HepG2 (cell line): Measurements from ENCODE around the gene SNAI3. TPM values are rescaled to one million over a fixed set of nuclear protein-coding genes. Genes with fewer than 3 reads are reported as not detected.

Source experiments
- IRF1 ChIP-seq: sonication (generic); formaldehyde crosslinking; IDR thresholded peaks from 2 replicates; pipeline ENCODE4 v1.4.0; 2020; ENCODE audit warnings: low read depth, mild to moderate bottlenecking, missing genetic modification reagents
- KDM4B ChIP-seq: sonication (generic); formaldehyde crosslinking; IDR thresholded peaks from 2 replicates; pipeline ENCODE4 v1.4.0; 2020; ENCODE audit warnings: missing genetic modification reagents
- MATR3 ChIP-seq: sonication (generic); formaldehyde crosslinking; IDR thresholded peaks from 2 replicates; pipeline ENCODE4 v1.4.0; 2020; ENCODE audit warnings: missing genetic modification reagents
- MTA1 ChIP-seq: sonication (generic); formaldehyde crosslinking; IDR thresholded peaks from 2 replicates; pipeline ENCODE4 v1.4.0; 2020; ENCODE audit warnings: missing genetic modification reagents, mild to moderate bottlenecking, borderline replicate concordance
- ZNF18 ChIP-seq: sonication (generic); formaldehyde crosslinking; IDR thresholded peaks from 2 replicates; pipeline ENCODE4 v1.8.0; 2022; ENCODE audit warnings: mild to moderate bottlenecking, missing genetic modification reagents; ENCODE audit not compliant: insufficient replicate concordance
- ZNF318 ChIP-seq: sonication (generic); formaldehyde crosslinking; IDR thresholded peaks from 2 replicates; pipeline ENCODE4 v1.4.0; 2020; ENCODE audit warnings: mild to moderate bottlenecking, missing genetic modification reagents
- ZNF512B ChIP-seq: sonication (generic); formaldehyde crosslinking; IDR thresholded peaks from 2 replicates; pipeline ENCODE4 v1.5.1; 2020; ENCODE audit warnings: missing genetic modification reagents, mild to moderate bottlenecking, borderline replicate concordance
- ZNF605 ChIP-seq: sonication (generic); formaldehyde crosslinking; IDR thresholded peaks from 2 replicates; pipeline ENCODE4 v1.8.0; 2022; ENCODE audit warnings: mild to moderate bottlenecking, missing genetic modification reagents
- ZNF777 ChIP-seq: sonication (generic); formaldehyde crosslinking; IDR thresholded peaks from 2 replicates; pipeline ENCODE4 v1.4.0; 2020; ENCODE audit warnings: missing genetic modification reagents
- polyA plus RNA-seq, 8 experiments: library from polyadenylated mRNA; depleted of rRNA in 3 of 8; stranded (reverse) in 7 of 8; unstranded in 1 of 8; fragments of >200 nt; fragmentation: Illumina TruSeq in 4 of 8; extraction: Trizol in 4 of 8; gene quantifications; 2 replicates each; pipeline versions ENCODE4 v1.2.1 to v1.2.3, GENCODE V29; 2011 to 2016; ENCODE audit warnings: low read depth in 4 of 8, missing spikeins in 1 of 8, mixed read lengths in 1 of 8; ENCODE audit not compliant: insufficient read depth in 1 of 8
- total RNA-seq, 5 experiments: library from RNA; depleted of rRNA; stranded (reverse); fragments of >200 nt; fragmentation: Illumina TruSeq; extraction: Trizol; gene quantifications; 2 replicates each; pipeline ENCODE4 v1.2.3, GENCODE V29; 2016; ENCODE audit warnings: low read depth in 1 of 5
- TF ChIP-seq, protein P1 (sequence below): sonication (generic); formaldehyde crosslinking; IDR thresholded peaks from 2 replicates; pipeline ENCODE4 v1.4.0; 2020; ENCODE audit warnings: missing genetic modification reagents
- TF ChIP-seq, protein P2 (sequence below): sonication (generic); formaldehyde crosslinking; IDR thresholded peaks from 2 replicates; pipeline ENCODE4 v1.5.0; 2020; ENCODE audit warnings: missing genetic modification reagents
- TF ChIP-seq, protein P3 (sequence below): fragments of 450-650 bp; IDR thresholded peaks from 2 replicates; pipeline ENCODE4 v1.6.1; 2016

The SNAI3 gene
- total and polyA plus RNA-seq, 2 of the 13 experiments (the other 11 are each of a cell fraction or from before 2014, with no cell fraction given) = 0.09 to 0.18 TPM

GRCh38 chr16:88677721-88678120 lies 8.6 kb downstream of the SNAI3 start (continued):
- peak; percentile 38 for TF ChIP-seq ZNF18 (CRISPR knock-in tag)
- TF ChIP-seq IRF1 (CRISPR knock-in tag) = 0 out of 2 replicates have a peak, but pooled peaks have one; percentile 5
- TF ChIP-seq MATR3 (CRISPR knock-in tag) = no peak
- TF ChIP-seq, protein P1, sequence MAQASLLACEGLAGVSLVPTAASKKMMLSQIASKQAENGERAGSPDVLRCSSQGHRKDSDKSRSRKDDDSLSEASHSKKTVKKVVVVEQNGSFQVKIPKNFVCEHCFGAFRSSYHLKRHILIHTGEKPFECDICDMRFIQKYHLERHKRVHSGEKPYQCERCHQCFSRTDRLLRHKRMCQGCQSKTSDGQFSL = no peak
- TF ChIP-seq, protein P2, sequence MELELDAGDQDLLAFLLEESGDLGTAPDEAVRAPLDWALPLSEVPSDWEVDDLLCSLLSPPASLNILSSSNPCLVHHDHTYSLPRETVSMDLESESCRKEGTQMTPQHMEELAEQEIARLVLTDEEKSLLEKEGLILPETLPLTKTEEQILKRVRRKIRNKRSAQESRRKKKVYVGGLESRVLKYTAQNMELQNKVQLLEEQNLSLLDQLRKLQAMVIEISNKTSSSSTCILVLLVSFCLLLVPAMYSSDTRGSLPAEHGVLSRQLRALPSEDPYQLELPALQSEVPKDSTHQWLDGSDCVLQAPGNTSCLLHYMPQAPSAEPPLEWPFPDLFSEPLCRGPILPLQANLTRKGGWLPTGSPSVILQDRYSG (CRISPR knock-in tag) = no peak
- 0 out of 2 replicates have a peak, but pooled peaks have one; percentile 36 for TF ChIP-seq ZNF605 (CRISPR knock-in tag)
- no peak for TF ChIP-seq MTA1 (CRISPR knock-in tag)
- TF ChIP-seq ZNF512B (CRISPR knock-in tag) = 0 out of 2 replicates have a peak, but pooled peaks have one; percentile 38
- TF ChIP-seq ZNF777 (CRISPR knock-in tag) = no peak
- TF ChIP-seq, protein P3, sequence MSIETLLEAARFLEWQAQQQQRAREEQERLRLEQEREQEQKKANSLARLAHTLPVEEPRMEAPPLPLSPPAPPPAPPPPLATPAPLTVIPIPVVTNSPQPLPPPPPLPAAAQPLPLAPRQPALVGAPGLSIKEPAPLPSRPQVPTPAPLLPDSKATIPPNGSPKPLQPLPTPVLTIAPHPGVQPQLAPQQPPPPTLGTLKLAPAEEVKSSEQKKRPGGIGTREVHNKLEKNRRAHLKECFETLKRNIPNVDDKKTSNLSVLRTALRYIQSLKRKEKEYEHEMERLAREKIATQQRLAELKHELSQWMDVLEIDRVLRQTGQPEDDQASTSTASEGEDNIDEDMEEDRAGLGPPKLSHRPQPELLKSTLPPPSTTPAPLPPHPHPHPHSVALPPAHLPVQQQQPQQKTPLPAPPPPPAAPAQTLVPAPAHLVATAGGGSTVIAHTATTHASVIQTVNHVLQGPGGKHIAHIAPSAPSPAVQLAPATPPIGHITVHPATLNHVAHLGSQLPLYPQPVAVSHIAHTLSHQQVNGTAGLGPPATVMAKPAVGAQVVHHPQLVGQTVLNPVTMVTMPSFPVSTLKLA = peak; percentile 70
- TF ChIP-seq ZNF318 (CRISPR knock-in tag) = no peak
- no peak for TF ChIP-seq KDM4B (CRISPR knock-in tag)
